Osteocyte (in vitro differentiated cells): Measurements from ENCODE around the gene RASGRP1. TPM values are rescaled to one million over a fixed set of nuclear protein-coding genes. Genes with fewer than 3 reads are reported as not detected.
"Not testable (repeated sequence)": the region's sequence is repeated elsewhere in the genome, so short reads cannot be mapped to it uniquely, and the experiment has no call there.

ENCODE experiments used
- DNase-seq: peaks from one replicate; pipeline ENCODE4 v3.0.0; 2021; ENCODE audit warnings: mixed read lengths; ENCODE audit not compliant: unreplicated experiment; ENCODE audit errors: extremely low spot score
- H3K27ac Mint-ChIP-seq: one replicate; pipeline ENCODE4 v1.8.0; 2021; ENCODE audit warnings: mild to moderate bottlenecking, mixed read lengths; ENCODE audit not compliant: unreplicated experiment
- H3K27me3 Mint-ChIP-seq: one replicate; pipeline ENCODE4 v1.8.0; 2021; ENCODE audit warnings: mixed read lengths; ENCODE audit not compliant: unreplicated experiment
- H3K36me3 Mint-ChIP-seq: one replicate; pipeline ENCODE4 v1.8.0; 2021; ENCODE audit warnings: mixed read lengths; ENCODE audit not compliant: unreplicated experiment
- H3K4me1 Mint-ChIP-seq: one replicate; pipeline ENCODE4 v1.8.0; 2021; ENCODE audit warnings: mixed read lengths; ENCODE audit not compliant: unreplicated experiment
- H3K4me3 Mint-ChIP-seq: one replicate; pipeline ENCODE4 v1.8.0; 2021; ENCODE audit warnings: mild to moderate bottlenecking, moderate library complexity, mixed read lengths; ENCODE audit not compliant: unreplicated experiment
- H3K9me3 Mint-ChIP-seq: one replicate; pipeline ENCODE4 v1.8.0; 2021; ENCODE audit warnings: mixed read lengths; ENCODE audit not compliant: unreplicated experiment
- total RNA-seq: library from RNA; stranded (reverse); gene quantifications from 2 replicates; pipeline ENCODE4 v1.2.1, GENCODE V29; 2021
- TF ChIP-seq, protein P1 (sequence below): fragments of 200-600 bp; sonication (generic); IDR thresholded peaks from 2 replicates; pipeline ENCODE4 v1.5.0; 2021; ENCODE audit warnings: antibody characterized with exemption, mild to moderate bottlenecking, moderate library complexity

RASGRP1 gene
- total RNA-seq, 1 donor from 2014 or later = 0.11 TPM

DNA sequence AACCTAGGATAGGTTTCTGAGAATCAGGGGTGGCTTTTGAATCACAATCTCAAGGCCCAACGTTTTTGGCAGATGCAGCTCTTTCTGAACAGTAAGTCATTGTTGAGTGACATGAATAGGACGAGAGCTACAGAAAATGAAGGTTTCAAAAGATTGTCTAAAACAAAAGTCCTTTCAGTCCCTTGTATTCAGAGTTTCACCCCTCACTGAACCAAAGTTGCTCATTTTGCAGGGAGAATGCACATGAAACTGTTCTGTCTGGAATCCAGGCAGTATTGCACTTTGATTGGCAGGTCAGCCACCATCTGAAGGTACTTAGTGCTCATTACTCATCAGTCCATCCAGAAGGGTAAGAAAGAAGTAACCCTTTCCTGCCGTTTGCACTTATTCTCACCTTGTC, 24.1 kb upstream of the RASGRP1 start:
- H3K27ac Mint-ChIP-seq = no peak overlapping the region
- TF ChIP-seq, protein P1, sequence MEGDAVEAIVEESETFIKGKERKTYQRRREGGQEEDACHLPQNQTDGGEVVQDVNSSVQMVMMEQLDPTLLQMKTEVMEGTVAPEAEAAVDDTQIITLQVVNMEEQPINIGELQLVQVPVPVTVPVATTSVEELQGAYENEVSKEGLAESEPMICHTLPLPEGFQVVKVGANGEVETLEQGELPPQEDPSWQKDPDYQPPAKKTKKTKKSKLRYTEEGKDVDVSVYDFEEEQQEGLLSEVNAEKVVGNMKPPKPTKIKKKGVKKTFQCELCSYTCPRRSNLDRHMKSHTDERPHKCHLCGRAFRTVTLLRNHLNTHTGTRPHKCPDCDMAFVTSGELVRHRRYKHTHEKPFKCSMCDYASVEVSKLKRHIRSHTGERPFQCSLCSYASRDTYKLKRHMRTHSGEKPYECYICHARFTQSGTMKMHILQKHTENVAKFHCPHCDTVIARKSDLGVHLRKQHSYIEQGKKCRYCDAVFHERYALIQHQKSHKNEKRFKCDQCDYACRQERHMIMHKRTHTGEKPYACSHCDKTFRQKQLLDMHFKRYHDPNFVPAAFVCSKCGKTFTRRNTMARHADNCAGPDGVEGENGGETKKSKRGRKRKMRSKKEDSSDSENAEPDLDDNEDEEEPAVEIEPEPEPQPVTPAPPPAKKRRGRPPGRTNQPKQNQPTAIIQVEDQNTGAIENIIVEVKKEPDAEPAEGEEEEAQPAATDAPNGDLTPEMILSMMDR = no peak
- H3K4me1 Mint-ChIP-seq = no peaks in the 10 kb centered on the region
- no peak overlapping the region for H3K4me3 Mint-ChIP-seq
- DNase-seq = no peak
- H3K36me3 Mint-ChIP-seq = no peaks in the 10 kb centered on the region
- H3K9me3 Mint-ChIP-seq = peaks cover 3% of the 10 kb centered on the region
- peaks cover 45% of the 10 kb centered on the region for H3K27me3 Mint-ChIP-seq

DNA sequence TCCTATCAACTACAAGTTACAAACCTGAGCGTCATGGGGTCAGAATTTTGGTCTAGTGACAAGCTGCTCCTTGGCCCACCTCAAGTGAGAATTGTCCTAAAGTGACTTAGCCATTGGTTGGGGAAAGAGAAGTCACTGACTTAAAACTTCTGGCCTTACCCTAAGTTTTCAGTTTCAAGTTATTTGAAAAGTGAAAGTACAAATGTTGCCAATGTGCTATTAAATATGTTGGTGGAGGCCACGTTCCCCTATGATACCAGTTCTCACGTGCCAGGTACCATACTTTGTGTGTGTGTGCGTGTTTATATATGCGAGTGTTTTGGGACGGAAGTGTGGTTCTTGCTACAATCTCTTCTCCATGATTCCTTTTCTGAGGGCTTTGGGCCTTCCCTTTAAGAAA, 22.6 kb upstream of the RASGRP1 start:
- no peaks in the 10 kb centered on the region for H3K36me3 Mint-ChIP-seq
- peaks cover 3% of the 10 kb centered on the region for H3K9me3 Mint-ChIP-seq
- TF ChIP-seq, protein P1 = no peak
- H3K27ac Mint-ChIP-seq = no peak overlapping the region
- H3K27me3 Mint-ChIP-seq = peaks cover 58% of the 10 kb centered on the region
- H3K4me1 Mint-ChIP-seq = no peaks in the 10 kb centered on the region
- no peak for DNase-seq
- H3K4me3 Mint-ChIP-seq = no peak overlapping the region

DNA sequence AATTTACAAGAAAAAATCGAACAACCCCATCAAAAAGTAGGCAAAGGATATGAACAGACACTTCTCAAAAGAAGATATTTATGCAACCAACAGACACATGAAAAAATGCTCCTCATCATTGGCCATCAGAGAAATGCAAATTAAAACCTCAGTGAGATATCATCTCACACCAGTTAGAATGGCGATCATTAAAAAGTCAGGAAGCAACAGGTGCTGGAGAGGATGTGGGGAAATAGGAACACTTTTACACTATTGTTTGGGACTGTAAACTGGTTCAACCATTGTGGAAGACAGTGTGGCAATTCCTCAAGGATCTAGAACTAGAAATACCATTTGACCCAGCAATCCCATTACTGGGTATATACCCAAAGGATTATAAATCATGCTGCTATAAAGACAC, 21.4 kb upstream of the RASGRP1 start:
- H3K4me3 Mint-ChIP-seq, H3K36me3 Mint-ChIP-seq: not testable (repeated sequence)

GRCh38 chr15:38578626-38579025, 14.0 kb upstream of the RASGRP1 start:
- Mint-ChIP-seq H3K27me3 (peaks cover 67% of the 10 kb centered on the region), H3K36me3 (no peaks in the 10 kb centered on the region), H3K4me3 (no peak overlapping the region), H3K9me3 (no peaks in the 10 kb centered on the region), H3K27ac (no peak overlapping the region), H3K4me1 (no peaks in the 10 kb centered on the region)
- DNase-seq = no peak
- TF ChIP-seq, protein P1 = no peak

More for the DNA sequence above, 21.4 kb upstream of the RASGRP1 start:
- H3K27ac Mint-ChIP-seq, DNase-seq, H3K9me3 Mint-ChIP-seq, H3K4me1 Mint-ChIP-seq: not testable (repeated sequence)
- H3K27me3 Mint-ChIP-seq = peaks cover 57% of the 10 kb centered on the region

DNA sequence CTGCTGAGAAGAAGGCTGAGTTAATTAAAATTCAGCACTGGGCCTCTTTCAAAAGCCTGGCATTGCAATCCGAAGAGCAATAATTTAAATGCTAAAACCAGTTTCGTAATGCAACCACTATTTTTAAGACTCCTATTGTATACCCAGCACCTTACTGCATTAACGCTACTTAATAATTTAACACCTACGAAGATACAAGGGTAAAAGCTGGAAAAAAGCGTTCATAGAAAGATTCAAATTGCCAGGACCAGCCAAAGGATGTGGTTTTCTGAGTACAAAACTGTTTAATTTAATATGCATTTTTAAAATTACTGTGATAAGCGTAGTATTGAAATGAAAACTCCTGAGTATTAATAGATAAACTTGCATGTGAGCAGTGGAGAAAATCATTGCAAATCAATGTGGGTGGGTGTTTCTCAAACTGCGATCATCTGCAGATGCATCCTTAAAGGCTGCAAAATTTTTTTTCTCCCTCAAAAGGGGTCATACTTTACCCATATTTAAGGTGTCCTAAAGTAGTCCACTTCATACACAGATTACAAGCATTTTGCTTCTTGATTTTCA, 12.9 kb upstream of the RASGRP1 start:
- no peak overlapping the region for H3K27ac Mint-ChIP-seq
- TF ChIP-seq, protein P1 = no peak
- DNase-seq = no peak
- no peaks in the 10 kb centered on the region for H3K36me3 Mint-ChIP-seq
- H3K4me3 Mint-ChIP-seq = no peak overlapping the region
- no peaks in the 10 kb centered on the region for H3K9me3 Mint-ChIP-seq
- peaks cover 60% of the 10 kb centered on the region for H3K27me3 Mint-ChIP-seq
- no peaks in the 10 kb centered on the region for H3K4me1 Mint-ChIP-seq

- Mint-ChIP-seq H3K27me3 (peaks cover 62% of the 10 kb centered on the region), H3K27ac (no peak overlapping the region), H3K4me3 (no peak overlapping the region), H3K36me3 (no peaks in the 10 kb centered on the region), H3K4me1 (no peaks in the 10 kb centered on the region), H3K9me3 (no peaks in the 10 kb centered on the region)
- DNase-seq = no peak
- TF ChIP-seq, protein P1 = no peak
Measured at GRCh38 chr15:38576837-38577236, 12.2 kb upstream of the RASGRP1 start.
